Retinal pigment epithelial cell (primary cell): ENCODE results near the gene MEF2D.

Source experiments
- DNase-seq: peaks from one replicate; pipeline ENCODE4 v3.0.0-alpha.2; 2010; ENCODE audit warnings: low read depth
- H3K4me3 ChIP-seq: 2 replicates; pipeline ENCODE4 v1.5.1; 2011; ENCODE audit warnings: mild to moderate bottlenecking, low read length, control low read depth, moderate library complexity
- TF ChIP-seq, protein P1 (sequence below): conservative IDR thresholded peaks from 2 replicates; pipeline ENCODE4 v1.5.1; 2011; ENCODE audit warnings: low read depth, low read length, control low read depth, inconsistent platforms

The MEF2D gene

GRCh38 chr1:156506450-156506849 lies 5.9 kb upstream of the MEF2D start:
- TF ChIP-seq, protein P1, sequence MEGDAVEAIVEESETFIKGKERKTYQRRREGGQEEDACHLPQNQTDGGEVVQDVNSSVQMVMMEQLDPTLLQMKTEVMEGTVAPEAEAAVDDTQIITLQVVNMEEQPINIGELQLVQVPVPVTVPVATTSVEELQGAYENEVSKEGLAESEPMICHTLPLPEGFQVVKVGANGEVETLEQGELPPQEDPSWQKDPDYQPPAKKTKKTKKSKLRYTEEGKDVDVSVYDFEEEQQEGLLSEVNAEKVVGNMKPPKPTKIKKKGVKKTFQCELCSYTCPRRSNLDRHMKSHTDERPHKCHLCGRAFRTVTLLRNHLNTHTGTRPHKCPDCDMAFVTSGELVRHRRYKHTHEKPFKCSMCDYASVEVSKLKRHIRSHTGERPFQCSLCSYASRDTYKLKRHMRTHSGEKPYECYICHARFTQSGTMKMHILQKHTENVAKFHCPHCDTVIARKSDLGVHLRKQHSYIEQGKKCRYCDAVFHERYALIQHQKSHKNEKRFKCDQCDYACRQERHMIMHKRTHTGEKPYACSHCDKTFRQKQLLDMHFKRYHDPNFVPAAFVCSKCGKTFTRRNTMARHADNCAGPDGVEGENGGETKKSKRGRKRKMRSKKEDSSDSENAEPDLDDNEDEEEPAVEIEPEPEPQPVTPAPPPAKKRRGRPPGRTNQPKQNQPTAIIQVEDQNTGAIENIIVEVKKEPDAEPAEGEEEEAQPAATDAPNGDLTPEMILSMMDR = no peak
- no peak for DNase-seq
- no peak overlapping the region for H3K4me3 ChIP-seq

DNA sequence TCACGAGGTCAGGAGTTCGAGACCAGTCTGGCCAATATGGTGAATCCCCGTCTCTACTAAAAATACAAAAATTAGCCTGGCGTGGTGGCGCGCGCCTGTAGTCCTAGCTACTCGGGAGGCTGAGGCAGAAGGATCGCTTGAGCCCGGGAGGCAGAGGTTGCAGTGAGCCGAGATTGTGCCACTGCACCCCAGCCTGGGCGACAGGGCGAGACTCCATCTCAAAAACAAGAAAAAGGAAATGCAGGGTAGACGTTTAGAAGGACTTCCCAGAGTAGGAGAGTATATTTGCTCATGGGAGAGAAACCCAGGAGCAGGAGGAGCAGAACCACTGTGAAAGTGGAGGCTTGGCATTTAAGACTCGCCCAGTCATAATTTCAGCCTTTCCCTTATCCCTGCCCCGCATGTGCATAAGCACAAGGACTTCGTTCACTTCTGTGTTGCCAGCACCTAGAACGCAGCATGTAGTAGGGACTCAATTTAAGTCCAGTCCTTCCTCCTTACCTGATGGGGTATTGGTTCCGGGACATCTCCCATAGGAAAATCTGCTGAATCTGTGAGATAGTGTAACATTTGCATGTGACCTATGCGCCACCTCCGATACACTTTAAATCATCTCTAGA lies 5.2 kb upstream of the MEF2D start:
- TF ChIP-seq, protein P1 = no peak
- DNase-seq = no peak
- H3K4me3 ChIP-seq = no peak overlapping the region

DNA sequence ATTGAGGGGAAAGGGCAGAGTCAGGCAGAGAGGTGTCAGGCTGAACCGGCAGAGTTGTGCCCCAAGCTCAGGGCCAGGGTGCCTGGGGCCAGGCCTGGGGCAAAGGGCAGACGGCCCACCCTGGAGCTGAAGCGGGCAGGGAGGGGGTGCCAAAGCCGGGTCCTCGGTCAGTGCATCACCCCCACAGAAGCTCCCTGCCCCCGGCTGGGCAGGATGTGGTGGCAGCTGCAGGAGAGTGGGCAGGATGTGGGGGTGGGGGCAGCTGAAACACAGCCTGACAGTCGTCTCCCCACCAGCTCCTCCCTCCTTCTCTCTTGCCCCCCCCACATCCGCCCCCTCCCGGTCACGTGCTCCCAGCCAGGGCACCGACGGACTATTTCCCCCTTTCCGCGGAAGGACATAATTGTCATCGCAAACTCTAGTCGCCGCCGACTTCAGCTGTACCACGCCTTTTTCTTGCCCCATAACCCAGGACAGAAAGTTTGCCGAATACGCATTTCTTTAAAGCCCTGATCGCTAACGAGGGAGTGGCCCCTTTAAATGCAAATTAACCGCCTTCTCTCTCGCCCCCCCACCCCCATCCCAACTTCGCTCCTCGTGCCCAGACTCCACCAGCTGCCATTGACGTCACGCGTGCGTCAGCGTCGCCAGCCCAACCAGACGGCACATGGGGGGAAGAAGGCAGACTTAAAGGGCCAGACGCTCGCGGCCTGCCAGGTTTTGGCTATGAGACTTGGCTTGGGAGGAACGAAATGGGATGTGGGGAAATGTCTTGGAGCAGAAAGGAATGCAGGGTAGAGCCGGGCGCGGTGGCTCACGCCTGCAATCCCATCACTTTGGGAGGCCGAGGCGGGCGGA lies 4.5 kb upstream of the MEF2D start:
- H3K4me3 ChIP-seq = peak overlapping the region; percentile 40
- TF ChIP-seq, protein P1 = no peak
- peak; percentile 99 for DNase-seq

GRCh38 chr1:156504438-156504813 lies 3.9 kb upstream of the MEF2D start:
- no peak for DNase-seq
- TF ChIP-seq, protein P1 = no peak
- H3K4me3 ChIP-seq = no peak overlapping the region

DNA sequence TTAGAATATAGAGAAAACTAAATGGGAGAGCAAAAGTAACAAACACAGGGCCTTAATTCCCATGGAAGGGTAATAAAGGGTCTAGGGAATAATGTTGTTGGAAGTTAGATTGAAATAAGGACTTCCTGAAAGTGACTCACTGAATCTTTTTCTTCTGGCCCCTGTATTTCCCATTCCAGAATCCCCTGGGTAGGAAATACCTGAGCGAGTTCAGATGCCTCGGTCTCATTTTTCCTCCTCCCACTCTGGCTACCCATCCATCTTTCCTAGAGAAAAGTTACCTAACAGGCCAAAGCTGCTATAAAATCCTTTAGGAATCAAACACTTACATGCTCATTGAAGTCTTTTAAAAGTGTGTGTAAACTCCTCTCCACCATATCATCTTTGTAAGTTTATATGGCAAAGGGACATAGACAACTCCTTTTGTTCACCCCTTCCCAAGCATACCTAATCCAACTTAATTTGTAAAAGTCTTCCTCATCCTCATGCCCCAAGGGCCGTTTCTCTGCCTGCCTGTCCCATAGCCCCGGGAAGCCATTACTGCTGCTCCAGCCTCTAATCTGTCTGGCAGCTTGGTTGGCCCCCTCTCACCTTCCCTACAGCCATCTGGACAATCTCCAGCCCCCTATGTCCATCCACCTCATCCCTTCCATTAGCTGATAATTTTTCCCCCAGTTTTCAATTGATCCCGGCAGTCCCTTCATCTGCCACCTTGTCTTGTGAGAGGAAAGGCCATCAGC lies 3.3 kb upstream of the MEF2D start:
- no peak overlapping the region for H3K4me3 ChIP-seq
- TF ChIP-seq, protein P1 = no peak
- DNase-seq = no peak

DNA sequence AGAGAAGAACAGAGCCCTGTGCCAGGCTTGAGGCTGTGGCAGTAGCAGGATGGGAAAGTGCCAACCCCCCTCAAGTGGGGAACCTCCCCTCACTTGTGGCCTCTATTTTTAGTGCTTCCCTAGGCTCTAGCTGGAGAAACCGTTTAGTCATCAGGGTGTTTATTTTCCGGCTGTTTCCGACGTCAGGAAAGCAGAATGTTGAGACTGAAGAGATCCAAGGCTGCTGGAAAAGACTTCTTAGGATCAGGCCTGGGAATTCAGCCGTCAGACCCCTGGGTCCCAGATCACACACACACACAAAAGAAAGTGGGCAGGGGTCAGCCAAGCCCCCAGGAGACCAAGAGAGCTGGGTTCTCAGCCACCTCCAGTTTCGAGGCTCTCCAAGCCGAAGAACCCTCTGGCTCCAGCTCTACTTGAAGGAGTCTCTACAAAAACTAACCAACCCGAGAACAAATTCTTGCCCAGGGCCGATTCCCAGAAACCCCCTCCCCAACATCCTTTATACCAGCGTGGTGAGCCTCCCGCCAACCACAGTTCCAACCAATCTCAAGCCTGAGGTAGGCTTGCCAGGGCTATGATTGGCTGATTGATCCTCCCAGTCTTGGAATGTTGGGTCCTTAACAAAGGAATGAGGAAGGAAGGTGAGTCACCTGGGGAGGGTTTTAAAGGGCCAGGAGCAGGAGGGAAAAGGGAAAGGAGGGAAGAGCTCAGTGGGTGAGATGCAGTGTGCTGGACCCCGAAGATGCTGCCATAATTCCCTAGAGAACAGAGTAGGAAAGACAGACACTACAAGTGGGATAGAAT lies 2.5 kb upstream of the MEF2D start:
- TF ChIP-seq, protein P1 = no peak
- peak; percentile 91 for DNase-seq
- H3K4me3 ChIP-seq = peak overlapping the region; percentile 2
